IMR-90 (cell line): ENCODE data around the gene MRGPRE. TPM values are rescaled to one million over a fixed set of nuclear protein-coding genes. Genes with fewer than 3 reads are reported as not detected.

ENCODE experiments used
- ATAC-seq: fragments of 200-7000 bp; cut with Tn5 transposase; 2 replicates; pipeline ENCODE4 v1.9.1; 2020; ENCODE audit warnings: low read depth, mild to moderate bottlenecking, moderate library complexity
- BruUV-seq: library from RNA; stranded (reverse); fragments of 400-500 nt; replicated peaks from 2 replicates; lab custom pipeline; 2021; lab: Mats Ljungman, UMichigan
- CTCF ChIA-PET: fragments of 300-600 bp; formaldehyde crosslinking; extraction: SDS; loops from one replicate; lab custom pipeline; 2021; ENCODE audit warnings: antibody characterized with exemption; lab: Yijun Ruan, JAX
- POLR2A ChIA-PET: fragments of 300-600 bp; sonication (Branson Sonifier 250); formaldehyde crosslinking; loops from one replicate; lab custom pipeline; 2022; ENCODE audit warnings: antibody characterized with exemption; ENCODE audit not compliant: unreplicated experiment; lab: Charles Lee
- DNase-seq: peaks from one replicate; pipeline ENCODE4 v3.0.0; 2013
- H2AFZ ChIP-seq: replicated peaks from 2 replicates; pipeline ENCODE3; 2013; ENCODE audit warnings: low read length, mild to moderate bottlenecking; ENCODE audit not compliant: poor library complexity
- H2AK5ac ChIP-seq: 2 replicates; pipeline ENCODE4 v1.6.1; 2013; ENCODE audit warnings: low read depth, low read length, inconsistent platforms
- H2AK9ac ChIP-seq: replicated peaks from 2 replicates; pipeline ENCODE3; 2013; ENCODE audit warnings: mild to moderate bottlenecking, low read depth, low read length, moderate library complexity; ENCODE audit not compliant: poor library complexity
- H2BK120ac ChIP-seq: 2 replicates; pipeline ENCODE4 v1.6.1; 2013; ENCODE audit warnings: low read depth, low read length, inconsistent platforms
- H2BK15ac ChIP-seq: 3 replicates; pipeline ENCODE4 v1.6.1; 2013; ENCODE audit warnings: low read depth, low read length, inconsistent platforms
- H2BK20ac ChIP-seq: 2 replicates; pipeline ENCODE4 v1.6.1; 2013; ENCODE audit warnings: low read depth, mild to moderate bottlenecking, inconsistent platforms, low read length, moderate library complexity
- H2BK5ac ChIP-seq: 2 replicates; pipeline ENCODE4 v1.6.1; 2013; ENCODE audit warnings: mild to moderate bottlenecking, low read depth, low read length, inconsistent platforms; ENCODE audit not compliant: poor library complexity, severe bottlenecking
- H3K14ac ChIP-seq: replicated peaks from 2 replicates; pipeline ENCODE4 v1.6.1; 2013; ENCODE audit warnings: low read depth, low read length, inconsistent platforms
- H3K18ac ChIP-seq: 2 replicates; pipeline ENCODE4 v1.6.1; 2013; ENCODE audit warnings: low read depth, low read length, control low read depth
- H3K23ac ChIP-seq: 2 replicates; pipeline ENCODE4 v1.6.1; 2013; ENCODE audit warnings: low read depth, low read length, inconsistent platforms
- H3K27ac ChIP-seq: 2 replicates; pipeline ENCODE4 v1.5.1; 2013; ENCODE audit warnings: mild to moderate bottlenecking, control low read depth, low read length; ENCODE audit not compliant: insufficient read depth
- H3K27me3 ChIP-seq: 2 replicates; pipeline ENCODE4 v1.6.1; 2013; ENCODE audit warnings: low read length; ENCODE audit not compliant: control insufficient read depth, insufficient read depth
- H3K36me3 ChIP-seq: 2 replicates; pipeline ENCODE4 v1.6.1; 2013; ENCODE audit warnings: low read length, mixed read lengths; ENCODE audit not compliant: control insufficient read depth, insufficient read depth
- H3K4ac ChIP-seq: 2 replicates; pipeline ENCODE4 v1.6.1; 2013; ENCODE audit warnings: low read depth, low read length, inconsistent platforms
- H3K4me1 ChIP-seq: 2 replicates; pipeline ENCODE4 v1.6.1; 2013; ENCODE audit warnings: low read length, mixed read lengths; ENCODE audit not compliant: control insufficient read depth, insufficient read depth
- H3K4me2 ChIP-seq: 2 replicates; pipeline ENCODE4 v1.6.1; 2013; ENCODE audit warnings: low read depth, mild to moderate bottlenecking, control low read depth, low read length, moderate library complexity
- H3K4me3 ChIP-seq: 2 replicates; pipeline ENCODE4 v1.5.1; 2013; ENCODE audit warnings: low read depth, mild to moderate bottlenecking, control low read depth, low read length, moderate library complexity; ENCODE audit not compliant: insufficient read depth
- H3K56ac ChIP-seq: 2 replicates; pipeline ENCODE4 v1.6.1; 2013; ENCODE audit warnings: low read length, inconsistent platforms; ENCODE audit not compliant: insufficient read depth; ENCODE audit errors: extremely low read depth
- H3K79me1 ChIP-seq, 2 experiments: 2 replicates each; pipeline ENCODE4 v1.6.1; 2013; ENCODE audit warnings: low read length in 2 of 2, inconsistent platforms in 1 of 2, low read depth in 1 of 2
- H3K9ac ChIP-seq: 2 replicates; pipeline ENCODE4 v1.6.1; 2013; ENCODE audit warnings: low read depth, low read length, control low read depth
- H3K9me1 ChIP-seq: 2 replicates; pipeline ENCODE4 v1.6.1; 2013; ENCODE audit warnings: low read length, inconsistent platforms; ENCODE audit not compliant: insufficient read depth
- H3K9me3 ChIP-seq: 2 replicates; pipeline ENCODE4 v1.6.1; 2013; ENCODE audit warnings: low read length; ENCODE audit not compliant: control insufficient read depth, insufficient read depth
- H4K20me1 ChIP-seq: 2 replicates; pipeline ENCODE4 v1.6.1; 2013; ENCODE audit warnings: low read length, inconsistent platforms; ENCODE audit not compliant: insufficient read depth
- H4K5ac ChIP-seq: 2 replicates; pipeline ENCODE4 v1.6.1; 2013; ENCODE audit warnings: mild to moderate bottlenecking, low read depth, low read length, control low read depth
- H4K8ac ChIP-seq, 2 experiments: 2 replicates each; pipeline ENCODE4 v1.6.1; 2013; ENCODE audit warnings: low read depth in 2 of 2, low read length in 2 of 2, control low read depth in 1 of 2, inconsistent platforms in 1 of 2
- H4K91ac ChIP-seq: 2 replicates; pipeline ENCODE4 v1.6.1; 2013; ENCODE audit warnings: low read depth, low read length, inconsistent platforms; ENCODE audit not compliant: insufficient read depth
- BHLHE40 ChIP-seq: fragments of 150-350 bp; IDR thresholded peaks from 2 replicates; pipeline ENCODE4 v1.6.1; 2016; ENCODE audit warnings: mild to moderate bottlenecking, low read depth, low read length
- CEBPB ChIP-seq: IDR thresholded peaks from 2 replicates; pipeline ENCODE4 v1.6.1; 2012; ENCODE audit warnings: low read depth, low read length, improper control_type of control experiment
- CHD1 ChIP-seq: IDR thresholded peaks from 2 replicates; pipeline ENCODE4 v1.6.1; 2012; ENCODE audit warnings: low read depth, low read length, improper control_type of control experiment
- ELK1 ChIP-seq: fragments of 150-350 bp; IDR thresholded peaks from 2 replicates; pipeline ENCODE4 v1.6.1; 2016; ENCODE audit warnings: low read depth, mild to moderate bottlenecking, low read length, moderate library complexity, borderline replicate concordance
- MAFK ChIP-seq: IDR thresholded peaks from 2 replicates; pipeline ENCODE4 v1.6.1; 2012; ENCODE audit warnings: low read depth, low read length, improper control_type of control experiment
- MAZ ChIP-seq: IDR thresholded peaks from 2 replicates; pipeline ENCODE4 v1.6.1; 2012; ENCODE audit warnings: low read depth, mild to moderate bottlenecking, low read length, improper control_type of control experiment, moderate library complexity, borderline replicate concordance
- POLR2A ChIP-seq: IDR thresholded peaks from 2 replicates; pipeline ENCODE4 v1.6.1; 2012; ENCODE audit warnings: mild to moderate bottlenecking, low read depth, low read length
- RAD21 ChIP-seq: IDR thresholded peaks from 2 replicates; pipeline ENCODE4 v1.6.1; 2012; ENCODE audit warnings: low read length, improper control_type of control experiment
- SMC3 ChIP-seq: fragments of 150-350 bp; IDR thresholded peaks from 2 replicates; pipeline ENCODE4 v1.6.1; 2016; ENCODE audit warnings: low read depth, mild to moderate bottlenecking, antibody characterized with exemption, low read length, moderate library complexity
- USF2 ChIP-seq: fragments of 150-350 bp; IDR thresholded peaks from 2 replicates; pipeline ENCODE4 v1.6.1; 2017; ENCODE audit warnings: mild to moderate bottlenecking, antibody characterized with exemption, low read length, low read depth
- WGBS, 2 experiments: methylation state at CpG; one replicate each; pipeline versions ENCODE4 v1.1.5 to v1.1.7; 2013; ENCODE audit warnings: missing lambda C conversion rate in 2 of 2; ENCODE audit not compliant: insufficient read length in 1 of 2; ENCODE audit errors: extremely low coverage in 2 of 2; 5-methylcytosine and 5-hydroxymethylcytosine counted together
- dilution Hi-C: fragments of 300-500 bp; cut with HindIII; formaldehyde crosslinking; loops from one replicate; pipeline ENCODE4 v1.14.3; 2018; ENCODE audit warnings: low sequenced_read_pairs; ENCODE audit not compliant: unreplicated experiment
- in situ Hi-C: fragments of 300-500 bp; cut with MboI; formaldehyde crosslinking; loops from 3 replicates; pipeline ENCODE4 v1.14.3; 2019; ENCODE audit warnings: low sequenced_read_pairs, inconsistent platforms, mixed read lengths
- intact Hi-C: fragments of 100-400 bp; cut with micrococcal nuclease; formaldehyde crosslinking; loops from 2 replicates; pipeline ENCODE4 v1.10.0; 2022
- polyA plus RNA-seq, 3 experiments: library from polyadenylated mRNA; depleted of rRNA; stranded (reverse); fragments of >200 nt; gene quantifications; 2 replicates each; pipeline ENCODE4 v1.2.3, GENCODE V29; 2012; ENCODE audit warnings: low replicate concordance in 1 of 3
- total RNA-seq: library from RNA; depleted of rRNA; stranded (reverse); fragments of >200 nt; gene quantifications from 2 replicates; pipeline ENCODE4 v1.2.3, GENCODE V29; 2012

The MRGPRE gene
- total and polyA plus RNA-seq, 2 of the 4 experiments (the other 2 are of a cell fraction), result not detected

GRCh38 chr11:3182462-3182852 lies 49.8 kb downstream of the MRGPRE start:
- no peak for DNase-seq
- Histone ChIP-seq H2AK9ac (no peak overlapping the region), H3K27ac (no peak overlapping the region), H3K4me1 (0 out of 2 replicates have a peak, but pooled peaks cover 2% of the 10 kb centered on the region), H2AK5ac (no peak overlapping the region), H3K36me3 (no peaks in the 10 kb centered on the region), H3K79me1 (no peaks in the 10 kb centered on the region), H3K4me3 (no peak overlapping the region), H3K14ac (no peak overlapping the region), H3K9me1 (no peaks in the 10 kb centered on the region), H4K91ac (no peak overlapping the region), H3K27me3 (peaks cover 24% of the 10 kb centered on the region), H3K18ac (no peak overlapping the region), H2BK20ac (no peak overlapping the region), H2AFZ (no peak overlapping the region), H3K4ac (no peak overlapping the region), H4K5ac (no peak overlapping the region), H2BK5ac (no peak overlapping the region), H3K9me3 (no peaks in the 10 kb centered on the region), H2BK120ac (no peak overlapping the region), H4K8ac (no peak overlapping the region), H2BK15ac (no peak overlapping the region), H3K9ac (no peak overlapping the region), H3K23ac (no peak overlapping the region), H4K20me1 (no peaks in the 10 kb centered on the region), H3K56ac (no peak overlapping the region), H3K4me2 (no peak overlapping the region)
- in situ Hi-C loops, result no loop called here
- no TSS peak for BruUV-seq
- CTCF ChIA-PET, result no interaction called here
- WGBS, 2 experiments, result 37% methylated on average over 2 of the region's 4 CpGs; no CpG with 5 or more reads in 1 of the 2 experiments
- TF ChIP-seq CHD1, result no peak
- no peak for TF ChIP-seq RAD21
- no peak for TF ChIP-seq USF2
- TF ChIP-seq MAZ, result no peak
- TF ChIP-seq BHLHE40, result no peak
- TF ChIP-seq POLR2A, result no peak
- no peak for TF ChIP-seq ELK1
- no peak for TF ChIP-seq CEBPB
- TF ChIP-seq MAFK, result no peak
- no peak for TF ChIP-seq SMC3
- POLR2A ChIA-PET, result no interaction called here
- no peak for ATAC-seq
- dilution Hi-C loops, result no loop called here
- intact Hi-C loops, result no loop called here
